GM18498 (cell line): ENCODE data around the gene CPA1.

Experiments used
- ATAC-seq: cut with Tn5 transposase; IDR thresholded peaks from one replicate; pipeline ENCODE4 v1.9.1; 2021; ENCODE audit warnings: mild to moderate bottlenecking, moderate library complexity; ENCODE audit not compliant: unreplicated experiment

The CPA1 gene

GRCh38 chr7:130421684-130422083 lies 41.4 kb downstream of the CPA1 start:
- ATAC-seq: no peak

GRCh38 chr7:130423501-130424037 lies 43.3 kb downstream of the CPA1 start:
- no peak for ATAC-seq

GRCh38 chr7:130425796-130426195 lies 45.5 kb downstream of the CPA1 start:
- ATAC-seq: no peak

DNA sequence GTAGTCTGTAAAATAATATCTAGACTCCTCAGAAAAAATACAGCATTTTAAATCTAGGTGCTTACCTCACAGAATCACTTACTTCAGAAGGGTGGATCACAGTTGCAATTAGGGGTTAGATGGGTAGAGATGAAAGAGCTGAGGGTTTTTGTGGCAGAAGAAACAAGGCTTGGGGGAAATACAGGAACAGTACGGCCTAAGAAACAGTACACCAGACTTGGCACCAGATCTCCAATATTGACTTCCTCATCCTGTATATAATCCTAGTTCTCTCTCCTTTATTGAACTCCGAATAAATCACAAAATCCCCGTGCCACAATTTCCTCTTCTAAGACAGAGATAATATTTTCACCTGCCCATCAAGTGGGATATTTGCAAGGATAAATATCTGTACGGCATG lies 46.3 kb downstream of the CPA1 start:
- no peak for ATAC-seq

DNA sequence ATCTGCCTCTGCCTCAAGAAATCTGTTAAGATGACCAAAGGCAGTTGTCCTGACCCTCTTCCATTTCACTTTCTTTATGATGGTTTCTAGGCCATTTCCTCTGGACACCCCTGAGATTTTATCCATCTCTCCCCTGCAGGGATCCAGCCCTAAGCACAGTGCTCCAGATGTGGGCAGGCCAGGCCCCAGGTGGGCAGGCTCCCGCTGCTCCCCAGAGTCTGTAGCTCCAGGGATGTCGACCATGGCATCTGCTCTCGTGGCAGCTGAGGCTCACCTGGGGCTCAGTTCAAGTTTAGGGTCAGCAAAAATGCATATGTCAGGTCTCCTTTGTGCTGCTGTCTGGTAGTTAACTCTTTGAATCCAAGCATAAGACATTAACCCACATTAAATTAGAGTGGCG lies 48.7 kb downstream of the CPA1 start:
- no peak for ATAC-seq

- no peak for ATAC-seq
Measured at GRCh38 chr7:130430115-130430514, 49.8 kb downstream of the CPA1 start.

GRCh38 chr7:130430841-130431666 lies 50.8 kb downstream of the CPA1 start:
- no peak for ATAC-seq

- no peak for ATAC-seq
Measured at GRCh38 chr7:130432886-130433285, 52.6 kb downstream of the CPA1 start.

DNA sequence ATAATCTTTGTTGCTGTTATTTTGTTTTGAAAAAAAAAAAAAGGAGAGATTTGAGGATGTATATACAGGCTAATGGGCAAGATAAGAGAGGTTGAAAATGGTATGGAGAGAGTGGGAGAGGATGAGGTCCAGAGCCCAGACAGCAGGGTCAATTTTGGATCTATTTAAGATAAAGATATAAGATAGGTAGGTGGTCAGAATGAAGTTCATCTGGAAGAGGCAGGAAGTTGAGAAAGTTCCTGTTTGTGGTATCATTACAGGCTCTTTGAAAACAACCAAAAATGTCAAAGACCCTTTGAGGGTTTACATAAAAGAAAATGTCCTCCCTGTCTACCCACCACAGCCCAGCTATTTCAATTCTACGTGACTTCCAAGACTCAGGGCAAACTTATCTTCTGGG lies 53.0 kb downstream of the CPA1 start:
- ATAC-seq: no peak

DNA sequence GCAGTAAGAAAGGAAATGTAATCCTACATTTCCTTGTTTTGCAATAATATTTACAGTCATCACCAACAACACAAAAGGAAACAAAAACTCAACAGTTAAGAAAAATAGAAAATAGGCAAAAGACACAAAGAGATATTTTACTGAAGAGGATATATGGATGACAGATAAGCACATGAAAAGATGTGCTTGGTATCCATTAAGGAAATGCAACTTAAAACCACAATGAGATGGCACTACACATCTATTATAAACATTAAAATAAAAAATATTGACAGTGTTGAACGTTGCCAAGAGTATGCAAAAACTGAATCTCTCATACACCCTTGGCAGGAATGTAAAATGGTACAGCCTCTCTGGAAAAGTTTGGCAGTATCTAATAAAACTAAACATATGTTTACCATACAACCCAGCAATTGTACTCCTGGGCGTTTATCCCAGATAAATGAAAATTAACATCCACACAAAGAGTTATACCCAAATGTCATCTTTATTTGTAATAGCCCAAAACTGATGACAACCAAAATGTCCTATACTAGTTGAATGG lies 55.1 kb downstream of the CPA1 start:
- no peak for ATAC-seq

DNA sequence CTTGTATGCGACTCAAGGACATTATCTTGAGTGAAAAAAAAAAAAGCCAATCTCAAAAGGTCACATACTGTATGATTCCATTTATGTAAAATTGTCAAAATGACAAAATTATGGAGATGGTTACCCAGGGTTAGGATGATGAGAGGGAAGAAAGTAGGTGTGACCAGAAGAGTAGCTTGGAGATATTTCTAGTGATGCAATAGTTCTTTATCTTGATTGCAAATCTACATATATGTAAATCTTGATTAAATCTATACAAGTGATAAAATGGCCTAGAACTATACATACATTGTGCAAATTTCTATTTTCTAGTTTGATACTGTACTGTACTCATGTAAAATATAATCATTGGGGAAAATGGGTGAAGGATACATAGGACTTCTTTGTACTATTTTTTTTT lies 56.0 kb downstream of the CPA1 start:
- ATAC-seq: no peak
